DMS153 treated with DMSO at 0.1 percent for 48 hours (cell line): ENCODE measurements around the gene ABL2.
A peak's percentile ranks its signal among the peaks of the same experiment; 100 is the strongest.

Source experiments
- DNase-seq: peaks from one replicate; lab custom pipeline; 2025; ENCODE audit not compliant: unreplicated experiment; lab: John Stamatoyannopoulos, UW

Gene ABL2

DNA sequence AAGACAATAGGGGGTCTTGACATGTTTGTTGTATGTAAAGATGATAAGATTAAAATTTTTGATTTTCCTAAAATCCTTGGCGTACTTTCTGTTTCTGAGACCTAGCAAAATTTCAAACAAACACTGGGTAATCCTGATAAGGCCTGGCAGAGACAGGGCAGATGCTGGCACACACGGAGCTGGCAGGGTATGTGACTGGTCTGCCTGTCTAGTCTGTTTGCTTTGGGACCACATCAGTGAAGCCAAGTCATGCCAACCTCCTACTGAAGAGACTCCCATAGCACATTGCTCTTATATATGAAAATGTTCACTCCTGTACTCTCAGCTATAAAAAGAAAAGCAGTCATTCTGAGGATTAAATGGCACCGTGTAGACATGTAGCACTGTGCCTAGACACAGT is 133.6 kb downstream of the ABL2 start:
- DNase-seq = no peak

GRCh38 chr1:179095377-179095776 is 134.1 kb downstream of the ABL2 start:
- no peak for DNase-seq

- DNase-seq = no peak
Measured at GRCh38 chr1:179094818-179095217, 134.7 kb downstream of the ABL2 start.

- DNase-seq = no peak
Measured at GRCh38 chr1:179092896-179093461, 136.5 kb downstream of the ABL2 start.

DNA sequence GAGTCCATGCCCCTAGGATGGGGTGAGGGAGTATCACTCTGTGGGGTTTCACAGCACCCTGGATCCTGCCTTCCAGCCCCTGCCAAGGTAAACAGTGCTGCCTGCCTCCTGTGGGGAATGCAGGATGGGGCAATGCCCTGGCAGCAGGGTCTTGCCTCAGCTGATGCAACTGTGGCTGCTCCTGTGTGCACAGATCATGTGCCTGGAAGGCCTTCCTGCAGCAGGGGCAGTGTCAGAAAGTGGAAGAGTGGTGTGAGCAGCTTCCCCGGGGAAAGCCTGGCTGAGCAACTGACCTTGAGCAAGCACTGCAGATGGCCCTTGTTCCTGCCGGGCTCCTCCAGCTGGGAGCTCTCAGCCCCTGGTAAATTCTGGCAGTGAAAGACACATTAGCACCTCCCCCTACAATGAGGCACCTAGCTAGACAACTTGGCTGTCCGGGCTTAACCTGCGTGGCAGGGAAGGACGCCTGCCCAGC is 137.7 kb downstream of the ABL2 start:
- no peak for DNase-seq

DNA sequence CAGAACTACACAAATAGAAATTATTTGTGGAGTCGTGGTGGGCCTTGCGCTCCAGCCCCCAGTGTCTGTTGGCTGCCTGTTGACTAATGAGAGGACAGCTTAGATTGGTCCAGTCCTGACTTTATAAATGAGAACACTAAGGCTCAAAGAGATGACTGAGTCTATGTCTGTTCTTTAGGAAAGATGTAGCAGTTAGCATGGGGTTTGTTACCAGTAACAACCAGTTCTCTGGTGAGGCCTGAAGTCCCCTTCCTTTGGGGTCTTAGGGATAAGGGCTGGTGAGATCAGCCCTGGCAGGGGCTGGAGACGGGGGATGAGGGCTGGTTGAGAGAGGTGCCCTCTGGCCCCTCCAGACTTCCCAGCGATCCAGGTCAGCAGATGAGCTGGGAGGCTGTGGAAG is 138.6 kb downstream of the ABL2 start:
- DNase-seq = no peak

GRCh38 chr1:179090522-179090921 is 139.0 kb downstream of the ABL2 start:
- DNase-seq = no peak

GRCh38 chr1:179089827-179090482 is 139.5 kb downstream of the ABL2 start:
- no peak for DNase-seq

GRCh38 chr1:179087665-179088064 is 141.8 kb downstream of the ABL2 start:
- DNase-seq = no peak

DNA sequence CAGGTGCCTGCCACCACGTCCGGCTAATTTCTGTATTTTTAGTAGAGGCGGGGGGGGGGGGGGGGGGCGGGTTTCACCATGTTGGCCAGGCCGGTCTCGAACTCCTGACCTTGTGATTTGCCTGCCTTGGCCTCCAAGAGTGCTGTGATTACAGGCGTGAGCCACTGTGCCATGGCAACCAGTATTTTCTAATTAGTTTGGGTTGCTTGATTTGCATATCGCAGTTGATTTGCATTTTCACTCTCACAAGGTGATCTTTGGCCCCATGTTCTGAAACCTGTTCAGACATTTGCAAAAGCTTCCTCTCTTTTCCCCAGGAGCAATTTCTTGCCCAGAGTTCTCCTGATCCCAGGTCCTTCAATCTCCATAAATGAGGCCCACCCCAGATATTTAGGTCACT is 145.9 kb downstream of the ABL2 start:
- DNase-seq = no peak

DNA sequence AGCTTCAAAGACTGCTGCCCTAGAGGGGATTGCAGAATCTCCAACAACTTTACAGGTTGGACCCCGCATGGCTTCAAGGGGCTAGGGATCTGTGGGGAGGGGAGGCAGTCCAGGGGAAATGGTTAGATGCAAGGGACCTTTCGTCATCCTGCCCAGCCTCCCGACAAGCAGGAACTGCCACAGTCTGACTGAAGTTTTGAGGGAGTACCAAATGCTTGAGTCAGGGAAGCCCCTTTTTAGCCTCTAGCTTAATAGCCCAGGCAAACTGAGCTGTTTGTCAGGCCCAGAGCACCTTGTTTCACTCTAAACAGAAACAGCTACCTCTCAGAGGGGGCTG is 146.5 kb downstream of the ABL2 start:
- no peak for DNase-seq

DNA sequence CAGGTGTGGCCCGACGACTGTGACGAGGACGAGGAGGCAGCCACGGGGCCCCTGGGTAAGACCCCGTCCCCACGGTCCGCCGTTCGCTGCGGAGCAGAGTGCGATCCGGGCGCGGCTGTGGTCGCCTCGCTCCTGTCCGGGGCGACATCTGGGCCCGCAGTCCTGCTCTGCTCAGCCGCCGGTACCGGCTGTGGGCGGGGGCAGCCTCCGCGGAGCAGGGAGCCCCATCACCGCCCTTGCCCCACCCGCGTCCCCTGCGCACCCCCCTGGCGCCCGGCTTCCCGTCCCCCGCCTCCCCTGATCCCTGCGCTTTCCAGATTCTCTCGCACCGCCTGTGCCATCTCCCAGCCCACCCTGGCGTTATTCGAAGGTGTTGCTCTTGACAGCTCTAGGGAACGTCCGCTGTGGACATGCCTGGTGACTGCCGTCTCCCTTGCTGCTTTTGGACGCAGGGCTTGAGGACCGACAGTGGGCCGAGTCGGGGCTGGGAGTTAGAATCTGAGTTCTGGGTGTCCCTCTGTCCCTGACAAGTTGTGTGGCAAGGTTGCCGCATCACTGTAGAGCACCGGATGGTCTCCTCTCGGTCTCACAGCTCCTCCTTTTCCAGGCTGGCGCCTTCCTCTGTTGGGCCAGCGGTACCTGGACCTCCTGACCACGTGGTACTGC is 147.0 kb downstream of the ABL2 start:
- DNase-seq = no peak

DNA sequence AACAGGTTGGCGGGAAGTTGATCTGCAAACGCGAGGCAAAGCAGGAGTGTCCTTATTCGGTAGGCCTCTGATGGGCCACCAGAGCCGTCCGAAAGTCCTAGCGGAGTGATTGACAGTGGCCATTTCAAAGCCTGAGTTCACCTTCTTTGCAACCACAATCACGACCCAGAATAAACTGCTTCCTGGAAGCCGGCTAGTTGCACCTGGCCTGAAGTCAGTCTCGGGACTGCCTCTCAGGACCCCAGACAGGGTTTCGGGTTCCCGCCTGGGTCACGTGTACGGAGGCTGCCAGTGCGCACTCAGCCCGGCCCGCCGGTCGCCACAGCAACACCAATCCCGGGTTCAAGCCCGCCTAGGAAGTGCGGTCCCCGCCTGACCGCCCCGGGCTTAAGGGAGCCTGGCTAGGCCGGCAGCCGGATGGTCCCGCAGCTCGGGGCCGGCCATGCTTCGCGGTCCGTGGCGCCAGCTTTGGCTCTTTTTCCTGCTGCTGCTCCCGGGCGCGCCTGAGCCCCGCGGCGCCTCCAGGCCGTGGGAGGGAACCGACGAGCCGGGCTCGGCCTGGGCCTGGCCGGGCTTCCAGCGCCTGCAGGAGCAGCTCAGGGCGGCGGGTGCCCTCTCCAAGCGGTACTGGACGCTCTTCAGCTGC is 147.7 kb downstream of the ABL2 start, which contains the start of gene TOR3A:
TOR3A (plus strand) TSS at position 384 of the 646 bp plus-strand sequence; CDS start at position 443, 59 bp downstream.
- peak; percentile 93 for DNase-seq

- DNase-seq = no peak
Measured at GRCh38 chr1:179080866-179081686, 148.4 kb downstream of the ABL2 start.

- DNase-seq = peak; percentile 88
Measured at GRCh38 chr1:179079113-179079761, 150.2 kb downstream of the ABL2 start.

DNA sequence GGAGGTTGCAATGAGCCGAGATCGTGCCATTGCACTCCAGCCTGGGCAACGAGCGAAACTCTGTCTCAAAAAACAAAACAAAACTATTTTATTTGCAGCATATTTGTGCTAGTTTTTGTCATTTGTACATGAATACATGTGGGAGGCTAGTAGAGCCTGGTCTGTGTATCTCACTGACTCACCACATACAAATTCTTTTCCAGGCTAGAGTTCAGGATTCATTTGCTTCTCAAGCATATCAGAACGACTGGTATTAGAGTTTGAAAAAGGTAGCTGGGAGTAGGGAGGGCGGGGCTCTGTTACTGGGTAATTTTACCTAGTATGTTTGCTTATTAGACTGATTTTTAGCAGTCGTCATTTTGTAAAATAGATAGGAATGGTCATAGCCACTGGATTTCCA is 152.1 kb downstream of the ABL2 start:
- DNase-seq = no peak

GRCh38 chr1:179066471-179066870 is 163.0 kb downstream of the ABL2 start:
- no peak for DNase-seq

DNA sequence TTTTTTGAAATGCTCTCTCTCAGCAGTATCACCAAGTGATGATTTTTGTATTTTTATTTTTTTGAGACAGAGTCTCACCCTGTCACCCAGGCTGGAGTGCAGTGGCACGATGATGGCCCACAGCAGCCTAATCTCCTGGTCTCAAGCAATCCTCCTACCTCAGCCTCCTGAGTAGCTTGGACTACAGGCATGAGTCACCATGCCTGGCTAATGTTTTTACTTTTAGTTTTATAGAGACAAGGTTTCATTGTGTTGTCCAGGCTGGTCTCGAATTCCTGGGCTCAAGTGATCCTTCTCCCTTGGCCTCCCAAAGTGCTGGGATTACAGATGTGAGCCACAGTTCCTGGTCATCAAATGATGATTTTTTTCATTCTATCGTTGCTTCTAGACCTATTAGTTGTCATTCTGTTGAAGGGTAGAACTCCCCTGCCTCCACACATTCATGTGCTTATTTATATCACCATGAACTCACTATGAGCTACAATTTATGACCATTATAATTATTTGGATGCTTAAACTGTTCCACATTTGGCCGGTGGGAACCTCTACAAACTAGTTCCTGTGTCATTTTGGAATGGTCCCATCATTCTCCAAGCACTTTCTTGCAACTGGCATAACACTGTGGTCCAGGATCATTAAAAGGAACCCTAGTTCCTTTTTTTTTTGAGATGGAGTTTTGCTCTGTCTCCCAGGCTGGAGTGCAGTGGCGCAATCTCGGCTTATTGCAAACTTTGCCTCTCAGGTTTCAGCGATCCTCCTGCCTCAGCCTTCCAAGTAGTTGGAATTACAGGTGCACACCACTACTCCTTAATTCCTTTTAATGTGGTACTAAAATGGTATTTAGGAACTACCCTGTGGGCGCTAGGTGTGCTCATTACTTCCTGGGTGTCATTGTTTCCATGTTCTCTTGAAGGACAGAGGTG is 167.9 kb downstream of the ABL2 start:
- no peak for DNase-seq
